Suppressor macrophage (primary cell): ENCODE measurements around the gene EFL1.

ENCODE experiments used
- DNase-seq, 4 experiments: peaks; one replicate each; pipeline ENCODE4 v3.0.0-alpha.2; 2020 to 2022

Gene EFL1

GRCh38 chr15:82146990-82147461, 115.5 kb downstream of the EFL1 start:
- DNase-seq, result no peak

- no peak for DNase-seq
Observed at GRCh38 chr15:82146576-82146975, 116.0 kb downstream of the EFL1 start.

GRCh38 chr15:82143390-82144385, 118.8 kb downstream of the EFL1 start:
- no peak for DNase-seq

GRCh38 chr15:82140886-82141285, 121.6 kb downstream of the EFL1 start:
- no peak for DNase-seq

- DNase-seq, result peak in 3 of 4 experiments; percentile 10 to 71 (median 54)
Observed at GRCh38 chr15:82139823-82140268, 122.7 kb downstream of the EFL1 start.

- DNase-seq, result no peak
Observed at GRCh38 chr15:82138306-82138705, 124.2 kb downstream of the EFL1 start.

GRCh38 chr15:82137261-82137660, 125.3 kb downstream of the EFL1 start:
- DNase-seq, result no peak

- DNase-seq, result no peak
Observed at GRCh38 chr15:82136120-82136519, 126.4 kb downstream of the EFL1 start.

- DNase-seq, result no peak
Observed at GRCh38 chr15:82135638-82136037, 126.9 kb downstream of the EFL1 start.

GRCh38 chr15:82134461-82134860, 128.1 kb downstream of the EFL1 start:
- DNase-seq, result no peak

GRCh38 chr15:82133251-82133650, 129.3 kb downstream of the EFL1 start:
- DNase-seq, result no peak

GRCh38 chr15:82132742-82133141, 129.8 kb downstream of the EFL1 start:
- DNase-seq, result no peak

GRCh38 chr15:82132096-82132495, 130.4 kb downstream of the EFL1 start:
- DNase-seq, result no peak

- peak; percentile 23 to 67 (median 46) for DNase-seq
Observed at GRCh38 chr15:82130248-82130647, 132.3 kb downstream of the EFL1 start.

- DNase-seq, result no peak
Observed at GRCh38 chr15:82129761-82130160, 132.8 kb downstream of the EFL1 start.

- no peak for DNase-seq
Observed at GRCh38 chr15:82129149-82129692, 133.3 kb downstream of the EFL1 start.

- no peak for DNase-seq
Observed at GRCh38 chr15:82128401-82129148, 134.0 kb downstream of the EFL1 start.

GRCh38 chr15:82127581-82127980, 135.0 kb downstream of the EFL1 start:
- no peak for DNase-seq

- no peak for DNase-seq
Observed at GRCh38 chr15:82126346-82126745, 136.2 kb downstream of the EFL1 start.

- no peak for DNase-seq
Observed at GRCh38 chr15:82124331-82125263, 137.9 kb downstream of the EFL1 start.

GRCh38 chr15:82122746-82123400, 139.7 kb downstream of the EFL1 start:
- DNase-seq, result no peak
